Epithelial cell of proximal tubule (primary cell): Measurements from ENCODE around the gene CREB1. TPM values are rescaled to one million over a fixed set of nuclear protein-coding genes. Genes with fewer than 3 reads are reported as not detected.

Experiments used
- DNase-seq: peaks from one replicate; pipeline ENCODE4 v3.0.0-alpha.2; 2011; ENCODE audit warnings: low read depth
- H3K4me3 ChIP-seq: 2 replicates; pipeline ENCODE4 v1.5.1; 2011; ENCODE audit warnings: low read depth, mild to moderate bottlenecking, low read length
- CTCF ChIP-seq: conservative IDR thresholded peaks from 2 replicates; pipeline ENCODE4 v1.5.1; 2012; ENCODE audit warnings: low read depth, mild to moderate bottlenecking, low read length
- total RNA-seq: library from RNA; depleted of rRNA; stranded (reverse); fragments of >200 nt; gene quantifications from 2 replicates; pipeline ENCODE4 v1.2.3, GENCODE V29; 2015

CREB1 gene
- total RNA-seq, 1 donor from 2014 or later = 28.1 TPM

DNA sequence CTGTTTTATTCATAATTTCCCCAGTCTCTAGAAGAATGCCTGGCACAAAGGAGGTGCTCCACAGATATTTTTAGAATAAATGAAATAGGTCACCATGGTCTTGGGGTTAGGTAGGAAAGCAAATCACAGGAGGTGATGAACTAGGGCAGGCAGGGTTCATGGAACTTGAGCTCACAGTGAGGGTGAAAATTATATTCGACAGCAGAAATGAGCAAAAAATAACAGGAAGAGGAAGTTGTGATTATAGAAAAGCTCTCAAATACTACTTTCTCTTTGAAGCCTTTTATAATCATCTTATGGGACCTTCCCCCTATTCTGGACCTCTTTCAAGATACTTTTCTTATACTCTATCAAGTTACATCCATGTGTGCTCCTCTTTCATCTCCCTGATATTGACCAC is 4.5 kb upstream of the CREB1 start:
- H3K4me3 ChIP-seq = no peak overlapping the region
- DNase-seq = no peak
- no peak for TF ChIP-seq CTCF

DNA sequence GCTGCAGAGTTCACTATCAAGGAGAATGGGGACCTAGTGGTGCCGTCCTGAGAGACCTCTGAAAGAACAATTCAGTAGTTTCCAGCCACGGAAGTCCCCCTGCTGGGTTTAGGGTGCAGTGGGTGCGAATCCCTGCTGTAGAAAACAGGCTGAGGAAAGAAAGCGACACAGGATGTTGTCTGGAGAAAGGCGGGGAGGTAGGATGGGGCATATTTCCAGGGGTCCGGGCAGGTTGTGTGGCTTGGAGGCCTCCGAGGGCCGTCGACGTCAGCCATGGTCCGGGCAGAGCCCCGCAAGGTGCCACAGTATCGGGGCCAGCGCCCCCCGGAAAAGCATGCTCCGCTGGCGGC is 807 bp upstream of the CREB1 start:
- TF ChIP-seq CTCF = peak; percentile 25
- peak overlapping the region; percentile 89 for H3K4me3 ChIP-seq
- no peak for DNase-seq

DNA sequence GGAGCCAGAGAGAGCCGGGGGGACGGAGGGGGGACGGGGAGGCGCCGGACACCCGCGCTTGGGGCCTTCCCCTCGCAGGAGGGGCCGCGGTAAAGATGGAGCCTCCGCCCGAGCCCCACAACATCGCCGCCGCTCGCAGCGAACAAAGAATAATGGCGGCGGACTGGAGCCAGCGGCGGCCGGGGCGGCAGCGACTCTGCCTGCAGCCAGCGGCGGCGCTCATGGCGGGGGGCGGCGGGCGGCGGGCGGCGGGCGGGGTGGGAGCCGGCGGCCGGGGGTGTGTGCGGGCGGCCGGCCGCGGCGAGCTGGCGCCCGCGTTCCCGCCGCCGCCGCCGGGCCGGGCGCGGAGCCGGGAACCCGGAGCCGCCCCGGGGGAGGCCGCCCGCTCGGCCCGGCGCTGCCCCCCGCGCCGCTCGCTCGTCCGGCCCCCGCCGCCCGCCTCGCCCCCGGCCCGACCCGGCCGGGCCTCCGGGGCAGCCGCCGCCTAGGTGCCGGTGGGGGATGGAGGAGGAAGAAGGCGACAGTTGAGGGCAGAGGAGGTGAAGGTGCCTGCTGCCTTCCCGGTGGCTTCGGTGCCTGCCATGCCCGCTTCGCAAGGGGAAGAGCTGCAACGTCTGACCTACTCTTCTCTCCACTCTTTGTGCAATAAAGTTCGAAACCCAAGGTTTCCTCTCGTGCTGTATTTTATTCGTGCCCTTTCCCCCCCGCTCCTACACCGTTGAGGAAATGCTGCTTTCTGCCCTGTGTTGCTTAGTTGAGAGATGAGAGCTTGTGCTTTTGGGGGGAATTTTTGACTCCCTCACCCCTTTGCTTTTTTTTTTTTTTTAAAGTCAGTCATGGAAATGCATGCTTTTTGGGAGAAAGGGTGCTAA is 634 bp downstream of the CREB1 start:
- DNase-seq = no peak
- H3K4me3 ChIP-seq = peak overlapping the region; percentile 89
- TF ChIP-seq CTCF = no peak

DNA sequence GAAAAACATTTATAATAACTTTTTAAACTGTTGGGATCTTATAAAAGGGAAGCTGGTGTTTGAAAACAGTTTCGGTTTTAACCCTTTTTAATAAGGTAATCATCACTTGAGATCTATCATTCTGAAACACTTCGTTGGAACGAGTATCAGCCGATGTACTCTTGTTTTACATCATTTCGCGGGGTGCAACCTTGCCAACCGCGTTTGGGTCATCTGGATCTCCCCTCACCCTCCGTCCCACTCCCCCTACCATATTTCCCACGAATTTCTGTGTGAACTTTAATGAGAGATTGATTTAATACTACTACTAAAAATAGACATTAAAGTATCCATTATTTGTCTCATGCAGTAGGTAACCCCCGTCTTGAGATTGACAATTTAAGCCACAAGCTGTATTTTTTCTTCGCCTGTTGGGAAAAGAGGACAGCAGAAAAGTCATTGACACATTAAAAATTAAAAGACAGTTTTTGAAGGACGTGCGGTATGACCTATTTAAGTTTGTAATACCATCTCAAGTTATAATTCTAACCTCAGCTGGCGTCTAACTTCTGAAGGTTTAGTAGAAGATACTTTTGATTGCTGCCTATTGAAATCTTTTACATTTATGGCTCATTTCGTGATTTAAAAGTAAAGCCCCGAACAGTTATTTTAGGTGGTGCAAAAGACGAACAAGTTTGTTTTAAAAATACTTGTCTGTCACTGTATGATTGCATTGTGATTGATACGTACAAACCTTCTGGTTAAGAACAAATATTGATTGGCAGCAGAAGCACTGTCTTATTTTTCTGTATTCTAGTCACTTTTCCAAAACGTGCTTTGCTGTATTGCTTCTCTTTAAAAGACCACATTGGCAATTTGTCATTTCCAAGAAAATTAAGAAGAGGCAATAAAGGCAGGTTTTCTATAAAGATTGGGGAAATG is 1.5 kb downstream of the CREB1 start:
- peak overlapping the region; percentile 74 for H3K4me3 ChIP-seq
- no peak for DNase-seq
- no peak for TF ChIP-seq CTCF

- H3K4me3 ChIP-seq = no peak overlapping the region
- no peak for DNase-seq
- TF ChIP-seq CTCF = no peak
These were observed 2.9 kb downstream of the CREB1 start for GRCh38 chr2:207532676-207533075.

GRCh38 chr2:207533461-207534008 is 3.8 kb downstream of the CREB1 start:
- no peak for DNase-seq
- no peak overlapping the region for H3K4me3 ChIP-seq
- TF ChIP-seq CTCF = no peak
